Measurements from ENCODE around the gene TRIM46.

DNA sequence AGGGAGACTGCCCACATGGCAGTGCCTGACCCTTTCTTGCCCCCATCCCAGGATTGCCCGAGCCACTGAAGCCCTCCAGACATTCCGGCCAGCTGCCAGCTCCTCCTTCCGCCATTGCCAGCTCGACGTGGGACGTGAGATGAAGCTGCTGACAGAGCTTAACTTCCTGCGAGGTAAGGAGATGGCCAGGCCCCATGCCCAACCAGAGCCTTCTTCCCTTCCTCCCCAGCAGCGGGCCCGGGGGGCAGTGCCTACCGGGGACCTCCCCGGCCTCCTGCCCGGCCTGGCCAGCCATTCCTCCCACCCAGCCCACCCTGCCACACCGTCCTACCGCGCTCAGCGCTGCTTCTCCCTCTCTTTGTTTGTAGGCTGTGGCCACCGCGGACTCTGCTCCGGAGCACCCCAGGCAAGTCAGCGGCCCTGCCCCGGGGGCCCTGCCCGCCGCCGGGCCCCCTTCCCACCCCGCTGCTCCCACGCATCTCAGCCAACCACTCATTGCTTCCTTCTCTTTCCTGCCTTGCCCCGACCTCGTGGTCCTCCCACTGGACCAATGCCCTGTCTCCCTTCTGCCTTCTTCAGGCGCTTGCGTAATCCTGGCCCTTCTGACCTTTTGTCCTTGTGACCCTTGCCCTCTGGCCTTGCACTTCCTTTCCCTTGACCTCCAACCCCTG is 4.9 kb downstream of the TRIM46 start:
- TF ChIP-seq, protein P1, sequence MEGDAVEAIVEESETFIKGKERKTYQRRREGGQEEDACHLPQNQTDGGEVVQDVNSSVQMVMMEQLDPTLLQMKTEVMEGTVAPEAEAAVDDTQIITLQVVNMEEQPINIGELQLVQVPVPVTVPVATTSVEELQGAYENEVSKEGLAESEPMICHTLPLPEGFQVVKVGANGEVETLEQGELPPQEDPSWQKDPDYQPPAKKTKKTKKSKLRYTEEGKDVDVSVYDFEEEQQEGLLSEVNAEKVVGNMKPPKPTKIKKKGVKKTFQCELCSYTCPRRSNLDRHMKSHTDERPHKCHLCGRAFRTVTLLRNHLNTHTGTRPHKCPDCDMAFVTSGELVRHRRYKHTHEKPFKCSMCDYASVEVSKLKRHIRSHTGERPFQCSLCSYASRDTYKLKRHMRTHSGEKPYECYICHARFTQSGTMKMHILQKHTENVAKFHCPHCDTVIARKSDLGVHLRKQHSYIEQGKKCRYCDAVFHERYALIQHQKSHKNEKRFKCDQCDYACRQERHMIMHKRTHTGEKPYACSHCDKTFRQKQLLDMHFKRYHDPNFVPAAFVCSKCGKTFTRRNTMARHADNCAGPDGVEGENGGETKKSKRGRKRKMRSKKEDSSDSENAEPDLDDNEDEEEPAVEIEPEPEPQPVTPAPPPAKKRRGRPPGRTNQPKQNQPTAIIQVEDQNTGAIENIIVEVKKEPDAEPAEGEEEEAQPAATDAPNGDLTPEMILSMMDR (IDR thresholded peaks at IDR 0.05): no peak
- TF ChIP-seq, protein P2, sequence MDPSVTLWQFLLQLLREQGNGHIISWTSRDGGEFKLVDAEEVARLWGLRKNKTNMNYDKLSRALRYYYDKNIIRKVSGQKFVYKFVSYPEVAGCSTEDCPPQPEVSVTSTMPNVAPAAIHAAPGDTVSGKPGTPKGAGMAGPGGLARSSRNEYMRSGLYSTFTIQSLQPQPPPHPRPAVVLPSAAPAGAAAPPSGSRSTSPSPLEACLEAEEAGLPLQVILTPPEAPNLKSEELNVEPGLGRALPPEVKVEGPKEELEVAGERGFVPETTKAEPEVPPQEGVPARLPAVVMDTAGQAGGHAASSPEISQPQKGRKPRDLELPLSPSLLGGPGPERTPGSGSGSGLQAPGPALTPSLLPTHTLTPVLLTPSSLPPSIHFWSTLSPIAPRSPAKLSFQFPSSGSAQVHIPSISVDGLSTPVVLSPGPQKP (IDR thresholded peaks at IDR 0.05; ENCODE audit: low read depth, low read length): no peak
- TF ChIP-seq POLR2A (IDR thresholded peaks at IDR 0.05; ENCODE audit: low read length): no peak
